IMR-90 (cell line): ENCODE data around the gene WDR5. TPM values are rescaled to one million over a fixed set of nuclear protein-coding genes. Genes with fewer than 3 reads are reported as not detected.

Source experiments
- ATAC-seq: fragments of 200-7000 bp; cut with Tn5 transposase; 2 replicates; pipeline ENCODE4 v1.9.1; 2020; ENCODE audit warnings: low read depth, mild to moderate bottlenecking, moderate library complexity
- BruUV-seq: library from RNA; stranded (reverse); fragments of 400-500 nt; replicated peaks from 2 replicates; lab custom pipeline; 2021; lab: Mats Ljungman, UMichigan
- CTCF ChIA-PET: fragments of 300-600 bp; formaldehyde crosslinking; extraction: SDS; loops from one replicate; lab custom pipeline; 2021; ENCODE audit warnings: antibody characterized with exemption; lab: Yijun Ruan, JAX
- POLR2A ChIA-PET: fragments of 300-600 bp; sonication (Branson Sonifier 250); formaldehyde crosslinking; loops from one replicate; lab custom pipeline; 2022; ENCODE audit warnings: antibody characterized with exemption; ENCODE audit not compliant: unreplicated experiment; lab: Charles Lee
- DNase-seq: peaks from one replicate; pipeline ENCODE4 v3.0.0; 2013
- H2AFZ ChIP-seq: replicated peaks from 2 replicates; pipeline ENCODE3; 2013; ENCODE audit warnings: low read length, mild to moderate bottlenecking; ENCODE audit not compliant: poor library complexity
- H2AK5ac ChIP-seq: 2 replicates; pipeline ENCODE4 v1.6.1; 2013; ENCODE audit warnings: low read depth, low read length, inconsistent platforms
- H2AK9ac ChIP-seq: replicated peaks from 2 replicates; pipeline ENCODE3; 2013; ENCODE audit warnings: mild to moderate bottlenecking, low read depth, low read length, moderate library complexity; ENCODE audit not compliant: poor library complexity
- H2BK120ac ChIP-seq: 2 replicates; pipeline ENCODE4 v1.6.1; 2013; ENCODE audit warnings: low read depth, low read length, inconsistent platforms
- H2BK15ac ChIP-seq: 3 replicates; pipeline ENCODE4 v1.6.1; 2013; ENCODE audit warnings: low read depth, low read length, inconsistent platforms
- H2BK20ac ChIP-seq: 2 replicates; pipeline ENCODE4 v1.6.1; 2013; ENCODE audit warnings: low read depth, mild to moderate bottlenecking, inconsistent platforms, low read length, moderate library complexity
- H2BK5ac ChIP-seq: 2 replicates; pipeline ENCODE4 v1.6.1; 2013; ENCODE audit warnings: mild to moderate bottlenecking, low read depth, low read length, inconsistent platforms; ENCODE audit not compliant: poor library complexity, severe bottlenecking
- H3K14ac ChIP-seq: replicated peaks from 2 replicates; pipeline ENCODE4 v1.6.1; 2013; ENCODE audit warnings: low read depth, low read length, inconsistent platforms
- H3K18ac ChIP-seq: 2 replicates; pipeline ENCODE4 v1.6.1; 2013; ENCODE audit warnings: low read depth, low read length, control low read depth
- H3K23ac ChIP-seq: 2 replicates; pipeline ENCODE4 v1.6.1; 2013; ENCODE audit warnings: low read depth, low read length, inconsistent platforms
- H3K27ac ChIP-seq: 2 replicates; pipeline ENCODE4 v1.5.1; 2013; ENCODE audit warnings: mild to moderate bottlenecking, control low read depth, low read length; ENCODE audit not compliant: insufficient read depth
- H3K27me3 ChIP-seq: 2 replicates; pipeline ENCODE4 v1.6.1; 2013; ENCODE audit warnings: low read length; ENCODE audit not compliant: control insufficient read depth, insufficient read depth
- H3K36me3 ChIP-seq: 2 replicates; pipeline ENCODE4 v1.6.1; 2013; ENCODE audit warnings: low read length, mixed read lengths; ENCODE audit not compliant: control insufficient read depth, insufficient read depth
- H3K4ac ChIP-seq: 2 replicates; pipeline ENCODE4 v1.6.1; 2013; ENCODE audit warnings: low read depth, low read length, inconsistent platforms
- H3K4me1 ChIP-seq: 2 replicates; pipeline ENCODE4 v1.6.1; 2013; ENCODE audit warnings: low read length, mixed read lengths; ENCODE audit not compliant: control insufficient read depth, insufficient read depth
- H3K4me2 ChIP-seq: 2 replicates; pipeline ENCODE4 v1.6.1; 2013; ENCODE audit warnings: low read depth, mild to moderate bottlenecking, control low read depth, low read length, moderate library complexity
- H3K4me3 ChIP-seq: 2 replicates; pipeline ENCODE4 v1.5.1; 2013; ENCODE audit warnings: low read depth, mild to moderate bottlenecking, control low read depth, low read length, moderate library complexity; ENCODE audit not compliant: insufficient read depth
- H3K56ac ChIP-seq: 2 replicates; pipeline ENCODE4 v1.6.1; 2013; ENCODE audit warnings: low read length, inconsistent platforms; ENCODE audit not compliant: insufficient read depth; ENCODE audit errors: extremely low read depth
- H3K79me1 ChIP-seq, 2 experiments: 2 replicates each; pipeline ENCODE4 v1.6.1; 2013; ENCODE audit warnings: low read length in 2 of 2, inconsistent platforms in 1 of 2, low read depth in 1 of 2
- H3K9ac ChIP-seq: 2 replicates; pipeline ENCODE4 v1.6.1; 2013; ENCODE audit warnings: low read depth, low read length, control low read depth
- H3K9me1 ChIP-seq: 2 replicates; pipeline ENCODE4 v1.6.1; 2013; ENCODE audit warnings: low read length, inconsistent platforms; ENCODE audit not compliant: insufficient read depth
- H3K9me3 ChIP-seq: 2 replicates; pipeline ENCODE4 v1.6.1; 2013; ENCODE audit warnings: low read length; ENCODE audit not compliant: control insufficient read depth, insufficient read depth
- H4K20me1 ChIP-seq: 2 replicates; pipeline ENCODE4 v1.6.1; 2013; ENCODE audit warnings: low read length, inconsistent platforms; ENCODE audit not compliant: insufficient read depth
- H4K5ac ChIP-seq: 2 replicates; pipeline ENCODE4 v1.6.1; 2013; ENCODE audit warnings: mild to moderate bottlenecking, low read depth, low read length, control low read depth
- H4K8ac ChIP-seq, 2 experiments: 2 replicates each; pipeline ENCODE4 v1.6.1; 2013; ENCODE audit warnings: low read depth in 2 of 2, low read length in 2 of 2, control low read depth in 1 of 2, inconsistent platforms in 1 of 2
- H4K91ac ChIP-seq: 2 replicates; pipeline ENCODE4 v1.6.1; 2013; ENCODE audit warnings: low read depth, low read length, inconsistent platforms; ENCODE audit not compliant: insufficient read depth
- MAZ ChIP-seq: IDR thresholded peaks from 2 replicates; pipeline ENCODE4 v1.6.1; 2012; ENCODE audit warnings: low read depth, mild to moderate bottlenecking, low read length, improper control_type of control experiment, moderate library complexity, borderline replicate concordance
- NFE2L2 ChIP-seq: fragments of 150-350 bp; IDR thresholded peaks from 2 replicates; pipeline ENCODE4 v1.6.1; 2016; ENCODE audit warnings: low read depth, mild to moderate bottlenecking, low read length
- WGBS, 2 experiments: methylation state at CpG; one replicate each; pipeline versions ENCODE4 v1.1.5 to v1.1.7; 2013; ENCODE audit warnings: missing lambda C conversion rate in 2 of 2; ENCODE audit not compliant: insufficient read length in 1 of 2; ENCODE audit errors: extremely low coverage in 2 of 2; 5-methylcytosine and 5-hydroxymethylcytosine counted together
- dilution Hi-C: fragments of 300-500 bp; cut with HindIII; formaldehyde crosslinking; loops from one replicate; pipeline ENCODE4 v1.14.3; 2018; ENCODE audit warnings: low sequenced_read_pairs; ENCODE audit not compliant: unreplicated experiment
- in situ Hi-C: fragments of 300-500 bp; cut with MboI; formaldehyde crosslinking; loops from 3 replicates; pipeline ENCODE4 v1.14.3; 2019; ENCODE audit warnings: low sequenced_read_pairs, inconsistent platforms, mixed read lengths
- intact Hi-C: fragments of 100-400 bp; cut with micrococcal nuclease; formaldehyde crosslinking; loops from 2 replicates; pipeline ENCODE4 v1.10.0; 2022
- polyA plus RNA-seq, 3 experiments: library from polyadenylated mRNA; depleted of rRNA; stranded (reverse); fragments of >200 nt; gene quantifications; 2 replicates each; pipeline ENCODE4 v1.2.3, GENCODE V29; 2012; ENCODE audit warnings: low replicate concordance in 1 of 3
- total RNA-seq: library from RNA; depleted of rRNA; stranded (reverse); fragments of >200 nt; gene quantifications from 2 replicates; pipeline ENCODE4 v1.2.3, GENCODE V29; 2012

WDR5 gene
- total and polyA plus RNA-seq, 2 of the 4 experiments (the other 2 are of a cell fraction): 18.3 to 26.6 TPM

DNA sequence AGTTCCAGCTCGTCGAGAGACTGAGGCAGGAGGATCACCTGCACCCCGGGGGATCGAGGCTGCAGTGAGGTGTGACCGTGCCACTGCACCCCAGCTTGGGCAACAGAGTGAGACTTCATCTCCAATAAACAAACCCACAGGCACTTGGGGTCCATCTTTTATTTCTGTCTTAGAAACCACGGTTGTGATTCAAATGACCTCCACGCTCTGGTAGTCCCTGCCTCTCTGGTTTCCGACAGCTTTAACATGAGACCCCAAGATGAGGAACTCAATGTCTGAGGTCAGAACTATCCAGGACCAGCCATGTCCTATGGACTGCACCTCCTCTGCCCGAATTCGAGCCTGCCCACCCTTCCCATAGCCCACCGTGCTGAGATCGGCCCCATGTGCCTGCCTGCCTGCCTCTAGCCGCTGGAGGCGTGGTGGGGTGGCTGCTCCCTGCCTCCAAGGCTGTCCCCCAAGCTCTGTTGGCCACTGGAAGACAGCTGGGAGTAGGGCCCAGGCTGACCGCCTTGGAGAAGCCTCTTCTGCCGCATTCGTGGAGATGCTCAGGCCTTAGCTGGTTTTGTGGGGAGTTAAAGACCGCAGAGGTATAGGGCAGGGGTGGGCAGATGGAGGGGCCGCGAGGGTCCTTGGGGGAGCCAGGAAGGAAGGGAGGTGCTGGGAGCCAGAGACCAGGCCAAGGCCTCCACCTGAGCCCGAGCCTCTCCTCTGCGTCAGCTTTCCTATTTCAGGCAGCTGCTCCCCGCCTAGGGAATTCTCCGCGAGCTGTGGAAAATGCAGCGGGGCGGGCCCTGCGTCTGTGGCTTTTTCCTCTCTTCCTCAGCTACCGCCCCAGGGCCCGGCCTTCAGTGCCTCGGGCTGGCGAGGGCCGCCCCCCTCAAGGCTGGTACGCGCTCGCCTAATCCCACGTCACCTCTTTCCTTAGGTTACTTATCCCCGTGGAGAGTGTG is 6.9 kb upstream of the WDR5 start:
- H3K27me3 ChIP-seq: peaks cover 16% of the 10 kb centered on the region
- peak overlapping the region; percentile 23 for H2AFZ ChIP-seq
- no peak overlapping the region for H3K27ac ChIP-seq
- 80% methylated on average over 14 of the region's 38 CpGs; no CpG with 5 or more reads in 1 of the 2 experiments for WGBS, 2 experiments
- no peak overlapping the region for H3K56ac ChIP-seq
- H3K4me2 ChIP-seq: no peak overlapping the region
- BruUV-seq: no TSS peak
- in situ Hi-C loops: loop anchor here (25.0 kb wide), 1 partner anchor 342 kb away; no protein-coding TSS in a partner anchor
- no peak for DNase-seq
- TF ChIP-seq NFE2L2 (no peak), MAZ (no peak)
- H3K4ac ChIP-seq: no peak overlapping the region
- no peak overlapping the region for H4K5ac ChIP-seq
- dilution Hi-C loops: no loop called here
- no peak overlapping the region for H3K23ac ChIP-seq
- no peak overlapping the region for H3K4me3 ChIP-seq
- no peak overlapping the region for H2BK5ac ChIP-seq
- no peak overlapping the region for H2BK15ac ChIP-seq
- H3K18ac ChIP-seq: no peak overlapping the region
- no peak overlapping the region for H3K9ac ChIP-seq
- ChIA-PET POLR2A (no interaction called here), CTCF (no interaction called here)
- H3K14ac ChIP-seq: no peak overlapping the region
- H3K9me1 ChIP-seq: no peaks in the 10 kb centered on the region
- intact Hi-C loops: no loop called here
- no peak for ATAC-seq
- H4K91ac ChIP-seq: no peak overlapping the region
- H2BK120ac ChIP-seq: no peak overlapping the region
- no peaks in the 10 kb centered on the region for H3K79me1 ChIP-seq
- H4K20me1 ChIP-seq: no peaks in the 10 kb centered on the region
- H2AK5ac ChIP-seq: no peak overlapping the region
- H4K8ac ChIP-seq: no peak overlapping the region
- no peak overlapping the region for H2BK20ac ChIP-seq
- H3K36me3 ChIP-seq: no peaks in the 10 kb centered on the region
- no peaks in the 10 kb centered on the region for H3K9me3 ChIP-seq
- peaks cover 3% of the 10 kb centered on the region; the same call in 1 of the 2 replicates for H3K4me1 ChIP-seq
- peak overlapping the region; percentile 70 for H2AK9ac ChIP-seq
